NCI-H510A (cell line): Measurements from ENCODE around the gene HDAC1.
"Not testable (repeated sequence)": the region's sequence is repeated elsewhere in the genome, so short reads cannot be mapped to it uniquely, and the experiment has no call there.

Experiments
- DNase-seq: peaks from one replicate; lab custom pipeline; 2025; lab: John Stamatoyannopoulos, UW

The HDAC1 gene

GRCh38 chr1:32291708-32292538 lies at the start of gene HDAC1:
Gene HDAC1 (plus strand): TSS chr1:32292083. CDS start chr1:32292170, 87 bp downstream.
- DNase-seq = peak; percentile 85

GRCh38 chr1:32242341-32242851 lies 49.5 kb upstream of the HDAC1 start:
- no peak for DNase-seq

GRCh38 chr1:32246888-32247273 lies 45.0 kb upstream of the HDAC1 start, which contains the start of gene FAM167B:
Gene FAM167B (plus strand): TSS chr1:32247222. CDS start chr1:32247422, 200 bp downstream.
- DNase-seq = no peak

- DNase-seq = no peak
Observed at GRCh38 chr1:32247452-32247851, 44.4 kb upstream of the HDAC1 start.

- DNase-seq = peak; percentile 78
Observed at GRCh38 chr1:32247983-32248889, 43.6 kb upstream of the HDAC1 start.

GRCh38 chr1:32249831-32250525 lies 41.9 kb upstream of the HDAC1 start:
- no peak for DNase-seq

GRCh38 chr1:32250893-32251716 lies 40.8 kb upstream of the HDAC1 start, which contains the start of gene LCK:
Gene LCK (plus strand): TSS chr1:32251265. CDS start chr1:32274330, 23,065 bp downstream.
- DNase-seq = no peak

GRCh38 chr1:32255072-32256071 lies 36.5 kb upstream of the HDAC1 start:
- DNase-seq = no peak

- DNase-seq = no peak
Observed at GRCh38 chr1:32256473-32257226, 35.2 kb upstream of the HDAC1 start.

- no peak for DNase-seq
Observed at GRCh38 chr1:32257227-32257508, 34.7 kb upstream of the HDAC1 start.

GRCh38 chr1:32263236-32263593 lies 28.7 kb upstream of the HDAC1 start:
- DNase-seq = not testable (repeated sequence)

- no peak for DNase-seq
Observed at GRCh38 chr1:32263744-32264143, 28.1 kb upstream of the HDAC1 start.

GRCh38 chr1:32265846-32266245 lies 26.0 kb upstream of the HDAC1 start:
- no peak for DNase-seq

- DNase-seq = no peak
Observed at GRCh38 chr1:32266921-32267591, 24.8 kb upstream of the HDAC1 start.

GRCh38 chr1:32269744-32270143 lies 22.1 kb upstream of the HDAC1 start:
- DNase-seq = no peak

- DNase-seq = no peak
Observed at GRCh38 chr1:32272557-32273390, 19.1 kb upstream of the HDAC1 start.

GRCh38 chr1:32273391-32274208 lies 18.3 kb upstream of the HDAC1 start:
- peak; percentile 89 for DNase-seq
